ENCODE results near the gene SMC1B. TPM values are rescaled to one million over a fixed set of nuclear protein-coding genes. Genes with fewer than 3 reads are reported as not detected.
"Not testable (repeated sequence)": the region's sequence is repeated elsewhere in the genome, so short reads cannot be mapped to it uniquely, and the experiment has no call there.

The SMC1B gene
- total RNA-seq, 1 donor from 2014 or later = not detected

GRCh38 chr22:45376703-45377102, 36.7 kb downstream of the SMC1B start:
- ATAC-seq (ENCODE audit: poor library complexity) (peak; percentile 55), DNase-seq (peak; percentile 49)

GRCh38 chr22:45376009-45376408, 37.4 kb downstream of the SMC1B start:
- ATAC-seq (ENCODE audit: poor library complexity) (no peak), DNase-seq (no peak)
- intact Hi-C loops (cut with DNase I) = no loop called here

More at GRCh38 chr22:45376703-45377102, 36.7 kb downstream of the SMC1B start:
- intact Hi-C loops (cut with DNase I) = no loop called here

GRCh38 chr22:45373592-45373991, 39.8 kb downstream of the SMC1B start:
- DNase-seq; ATAC-seq (ENCODE audit: poor library complexity); intact Hi-C loops (cut with DNase I): not testable (repeated sequence)

- intact Hi-C loops (cut with DNase I) = no loop called here
- DNase-seq (no peak), ATAC-seq (ENCODE audit: poor library complexity) (no peak)
Observed at GRCh38 chr22:45366713-45367112, 46.7 kb downstream of the SMC1B start.

- ATAC-seq (ENCODE audit: poor library complexity) = no peak
- DNase-seq = no peak
- intact Hi-C loops (cut with DNase I) = no loop called here
Observed at GRCh38 chr22:45359627-45360026, 53.8 kb downstream of the SMC1B start.

GRCh38 chr22:45358127-45358526, 55.3 kb downstream of the SMC1B start:
- intact Hi-C loops (cut with DNase I) = no loop called here
- DNase-seq = no peak
- ATAC-seq (ENCODE audit: poor library complexity) = no peak

GRCh38 chr22:45357490-45357889, 55.9 kb downstream of the SMC1B start:
- no peak for ATAC-seq (ENCODE audit: poor library complexity)
- intact Hi-C loops (cut with DNase I) = no loop called here
- no peak for DNase-seq

GRCh38 chr22:45353786-45354185, 59.6 kb downstream of the SMC1B start:
- intact Hi-C loops (cut with DNase I) = no loop called here
- DNase-seq (no peak), ATAC-seq (ENCODE audit: poor library complexity) (no peak)

- intact Hi-C loops (cut with DNase I); ATAC-seq (ENCODE audit: poor library complexity); DNase-seq: not testable (repeated sequence)
Observed at GRCh38 chr22:45352757-45353156, 60.6 kb downstream of the SMC1B start.

- ATAC-seq (ENCODE audit: poor library complexity) (no peak), DNase-seq (no peak)
- intact Hi-C loops (cut with DNase I) = no loop called here
Observed at GRCh38 chr22:45351956-45352355, 61.4 kb downstream of the SMC1B start.

GRCh38 chr22:45349916-45350315, 63.5 kb downstream of the SMC1B start:
- intact Hi-C loops (cut with DNase I) = no loop called here
- DNase-seq (no peak), ATAC-seq (ENCODE audit: poor library complexity) (no peak)

GRCh38 chr22:45344334-45344733, 69.1 kb downstream of the SMC1B start:
- DNase-seq (no peak), ATAC-seq (ENCODE audit: poor library complexity) (peak; percentile 53)
- intact Hi-C loops (cut with DNase I) = no loop called here

- intact Hi-C loops (cut with DNase I) = no loop called here
- DNase-seq = no peak
- no peak for ATAC-seq (ENCODE audit: poor library complexity)
Observed at GRCh38 chr22:45343143-45343542, 70.3 kb downstream of the SMC1B start.

- ATAC-seq (ENCODE audit: poor library complexity) = peak; percentile 59
- intact Hi-C loops (cut with DNase I) = no loop called here
- DNase-seq = no peak
Observed at GRCh38 chr22:45341498-45341897, 71.9 kb downstream of the SMC1B start.

- intact Hi-C loops (cut with DNase I) = no loop called here
- ATAC-seq (ENCODE audit: poor library complexity) (no peak), DNase-seq (no peak)
Observed at GRCh38 chr22:45340323-45340722, 73.1 kb downstream of the SMC1B start.

- DNase-seq (no peak), ATAC-seq (ENCODE audit: poor library complexity) (no peak)
- intact Hi-C loops (cut with DNase I) = loop anchor here (10.0 kb wide), 1 partner anchor 64 kb away; no protein-coding TSS in a partner anchor
Observed at GRCh38 chr22:45338795-45339194, 74.6 kb downstream of the SMC1B start.

GRCh38 chr22:45337536-45337935, 75.9 kb downstream of the SMC1B start:
- DNase-seq (no peak), ATAC-seq (ENCODE audit: poor library complexity) (no peak)
- intact Hi-C loops (cut with DNase I) = loop anchor here (10.0 kb wide), 1 partner anchor 63 kb away; no protein-coding TSS in a partner anchor

- peak; percentile 93 for DNase-seq
- ATAC-seq (ENCODE audit: poor library complexity) = peak; percentile 53
- intact Hi-C loops (cut with DNase I) = loop anchor here (10.0 kb wide), 1 partner anchor 62 kb away; no protein-coding TSS in a partner anchor
Observed at GRCh38 chr22:45336971-45337431, 76.4 kb downstream of the SMC1B start.

GRCh38 chr22:45335854-45336522, 77.4 kb downstream of the SMC1B start:
- ATAC-seq (ENCODE audit: poor library complexity) (no peak), DNase-seq (no peak)
- intact Hi-C loops (cut with DNase I) = loop anchor here (10.0 kb wide), 1 partner anchor 61 kb away; no protein-coding TSS in a partner anchor

- ATAC-seq (ENCODE audit: poor library complexity) (peak; percentile 89), DNase-seq (peak; percentile 88)
- intact Hi-C loops (cut with DNase I) = loop anchor here (10.0 kb wide), 1 partner anchor 60 kb away; no protein-coding TSS in a partner anchor
Observed at GRCh38 chr22:45335021-45335818, 78.2 kb downstream of the SMC1B start.

Measured in Right ventricle myocardium superior (tissue), 1 donor.